Measurements from ENCODE around the gene ZFPM1. TPM values are rescaled to one million over a fixed set of nuclear protein-coding genes. Genes with fewer than 3 reads are reported as not detected.
A peak's percentile ranks its signal among the peaks of the same experiment; 100 is the strongest.

Gene ZFPM1
- total RNA-seq, 1 donor from 2014 or later = 5.7 TPM

- intact Hi-C loops (cut with micrococcal nuclease) = loop anchor here (5.0 kb wide), 1 partner anchor 84 kb away; no protein-coding TSS in a partner anchor
- Histone ChIP-seq H3K36me3 (no peaks in the 10 kb centered on the region), H3K4me3 (no peak overlapping the region), H3K27ac (replicated peaks) (no peak overlapping the region), H3K9me3 (replicated peaks) (no peaks in the 10 kb centered on the region), H3K27me3 (ENCODE audit: low read depth) (no peaks in the 10 kb centered on the region), H3K4me1 (peaks cover 39% of the 10 kb centered on the region)
- DNase-seq = no peak
- TF ChIP-seq CTCF (IDR thresholded peaks at IDR 0.05; ENCODE audit: borderline replicate concordance) = no peak
These were observed 73.2 kb downstream of the ZFPM1 start for GRCh38 chr16:88526008-88526905.

DNA sequence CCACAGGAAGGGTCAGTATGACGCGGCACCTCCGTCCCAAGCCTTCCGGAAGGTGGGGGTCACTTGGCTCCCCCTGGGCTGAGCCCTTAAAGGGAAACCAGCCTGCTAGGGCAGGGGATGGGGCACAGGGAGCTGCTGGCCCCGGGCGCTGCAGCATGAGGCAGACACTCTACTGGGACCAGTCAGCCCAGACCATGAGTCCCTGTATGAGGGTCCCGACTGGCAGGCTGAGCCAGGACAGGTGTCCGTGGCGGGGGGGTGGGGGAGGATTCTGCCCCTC is 73.8 kb downstream of the ZFPM1 start:
- Histone ChIP-seq H3K4me3 (no peak overlapping the region), H3K36me3 (no peaks in the 10 kb centered on the region), H3K27me3 (ENCODE audit: low read depth) (no peaks in the 10 kb centered on the region), H3K9me3 (replicated peaks) (no peaks in the 10 kb centered on the region), H3K4me1 (peaks cover 39% of the 10 kb centered on the region), H3K27ac (replicated peaks) (no peak overlapping the region)
- DNase-seq = no peak
- no peak for TF ChIP-seq CTCF (IDR thresholded peaks at IDR 0.05; ENCODE audit: borderline replicate concordance)
- intact Hi-C loops (cut with micrococcal nuclease) = loop anchor here (5.0 kb wide), 1 partner anchor 85 kb away; no protein-coding TSS in a partner anchor

DNA sequence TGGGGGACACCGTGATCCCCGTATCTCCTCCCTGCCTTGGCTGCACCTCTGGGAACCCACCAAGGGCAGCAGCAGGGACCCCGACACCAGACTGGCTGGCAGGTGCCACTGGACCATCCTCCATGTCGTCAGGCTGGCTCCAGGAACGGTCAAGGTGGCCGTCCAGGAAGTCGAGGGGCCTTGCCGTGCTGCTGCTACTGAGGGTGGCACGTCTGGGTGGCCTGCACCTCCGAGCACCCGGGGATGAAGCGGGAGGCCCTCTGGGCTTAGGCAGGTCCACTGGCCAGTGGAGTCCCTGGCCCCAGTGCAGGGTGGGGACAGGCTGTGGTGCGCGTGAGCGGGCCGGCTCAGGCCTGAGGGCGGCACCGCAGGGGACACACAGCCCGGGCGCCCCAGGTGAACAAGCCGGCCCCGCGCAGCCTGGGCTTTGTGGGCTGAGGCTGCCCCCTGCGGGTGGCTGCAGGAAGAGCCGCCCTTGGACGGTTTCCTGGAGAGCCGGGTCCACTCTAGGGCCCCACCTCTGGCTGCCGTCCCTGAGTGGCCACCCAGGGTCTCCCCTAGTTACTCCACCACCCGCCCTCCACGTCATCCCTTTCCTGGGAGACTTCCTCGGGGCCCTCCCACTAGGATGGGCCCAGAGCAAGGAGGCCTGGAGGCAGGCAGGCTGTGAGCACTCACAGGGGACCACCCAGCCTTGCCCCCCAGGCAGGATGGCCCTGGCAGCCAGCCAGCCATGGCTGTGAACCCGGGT is 74.3 kb downstream of the ZFPM1 start:
- intact Hi-C loops (cut with micrococcal nuclease) = loop anchor here (5.0 kb wide), 1 partner anchor 85 kb away; no protein-coding TSS in a partner anchor
- peak; percentile 68 for DNase-seq
- no peaks in the 10 kb centered on the region for H3K27me3 ChIP-seq (ENCODE audit: low read depth)
- no peaks in the 10 kb centered on the region for H3K9me3 ChIP-seq (replicated peaks)
- peaks cover 39% of the 10 kb centered on the region for H3K4me1 ChIP-seq
- no peaks in the 10 kb centered on the region for H3K36me3 ChIP-seq
- H3K27ac ChIP-seq (replicated peaks) = no peak overlapping the region
- H3K4me3 ChIP-seq = no peak overlapping the region
- TF ChIP-seq CTCF (IDR thresholded peaks at IDR 0.05; ENCODE audit: borderline replicate concordance) = peak; percentile 96

GRCh38 chr16:88527937-88528743 is 75.1 kb downstream of the ZFPM1 start:
- no peak for DNase-seq
- Histone ChIP-seq H3K9me3 (replicated peaks) (no peaks in the 10 kb centered on the region), H3K4me3 (no peak overlapping the region), H3K27ac (replicated peaks) (no peak overlapping the region), H3K36me3 (no peaks in the 10 kb centered on the region), H3K27me3 (ENCODE audit: low read depth) (no peaks in the 10 kb centered on the region), H3K4me1 (peaks cover 45% of the 10 kb centered on the region)
- TF ChIP-seq CTCF (IDR thresholded peaks at IDR 0.05; ENCODE audit: borderline replicate concordance) = no peak
- intact Hi-C loops (cut with micrococcal nuclease) = loop anchor here (5.0 kb wide), 1 partner anchor 86 kb away; no protein-coding TSS in a partner anchor

DNA sequence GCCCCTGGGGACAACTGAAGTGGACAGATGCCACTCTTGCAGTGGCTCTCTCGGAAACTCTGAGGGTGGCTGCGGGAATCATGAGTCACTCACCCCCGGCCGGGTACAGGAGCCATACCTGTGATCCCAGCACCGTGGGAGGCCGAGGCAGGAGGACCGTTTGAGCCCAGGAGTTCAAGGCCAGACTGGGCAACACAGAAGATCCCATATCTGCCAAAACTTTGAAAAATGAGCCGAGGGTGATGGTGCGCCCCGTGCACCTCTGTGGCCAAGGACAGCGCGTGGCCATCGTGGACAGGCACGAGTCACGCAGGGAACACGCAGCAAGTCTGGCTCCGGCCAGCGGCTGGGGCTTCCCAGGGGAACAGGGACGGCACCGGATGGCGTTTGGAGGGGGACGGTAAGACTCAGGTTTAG is 75.8 kb downstream of the ZFPM1 start:
- Histone ChIP-seq H3K27me3 (ENCODE audit: low read depth) (no peaks in the 10 kb centered on the region), H3K27ac (replicated peaks) (no peak overlapping the region), H3K9me3 (replicated peaks) (no peaks in the 10 kb centered on the region), H3K4me1 (peaks cover 48% of the 10 kb centered on the region), H3K4me3 (no peak overlapping the region), H3K36me3 (no peaks in the 10 kb centered on the region)
- no peak for DNase-seq
- intact Hi-C loops (cut with micrococcal nuclease) = loop anchor here (5.0 kb wide), 1 partner anchor 87 kb away; no protein-coding TSS in a partner anchor
- TF ChIP-seq CTCF (IDR thresholded peaks at IDR 0.05; ENCODE audit: borderline replicate concordance) = no peak
